Smooth muscle cell (in vitro differentiated cells): ENCODE results near the gene LSMEM2. TPM values are rescaled to one million over a fixed set of nuclear protein-coding genes. Genes with fewer than 3 reads are reported as not detected.

Experiments
- DNase-seq: peaks from one replicate; lab custom pipeline; 2025; ENCODE audit not compliant: unreplicated experiment; lab: John Stamatoyannopoulos, UW
- H2AFZ ChIP-seq: fragments of 200-600 bp; sonication (generic); 2 replicates; pipeline ENCODE4 v1.6.0; 2016; ENCODE audit warnings: antibody characterized with exemption, low read depth, mild to moderate bottlenecking
- H3F3A ChIP-seq: fragments of 200-600 bp; sonication (generic); 2 replicates; pipeline ENCODE4 v1.6.0; 2017; ENCODE audit warnings: antibody characterized with exemption, low read depth
- H3K27ac ChIP-seq: fragments of 200-600 bp; sonication (generic); 2 replicates; pipeline ENCODE4 v1.5.1; 2016; ENCODE audit warnings: low read depth, mild to moderate bottlenecking
- H3K27me3 ChIP-seq: fragments of 200-600 bp; sonication (generic); 2 replicates; pipeline ENCODE4 v1.6.1; 2016; ENCODE audit warnings: low read depth, mild to moderate bottlenecking
- H3K36me3 ChIP-seq: fragments of 200-600 bp; sonication (generic); 2 replicates; pipeline ENCODE4 v1.5.1; 2016; ENCODE audit warnings: low read depth
- H3K4me1 ChIP-seq: fragments of 200-600 bp; sonication (generic); 2 replicates; pipeline ENCODE4 v1.5.1; 2016; ENCODE audit warnings: low read depth
- H3K4me2 ChIP-seq: fragments of 200-600 bp; sonication (generic); 2 replicates; pipeline ENCODE4 v1.6.0; 2016; ENCODE audit warnings: mild to moderate bottlenecking
- H3K4me3 ChIP-seq: fragments of 200-600 bp; sonication (generic); 2 replicates; pipeline ENCODE4 v1.5.1; 2016; ENCODE audit warnings: mild to moderate bottlenecking
- H3K79me2 ChIP-seq: fragments of 200-600 bp; sonication (generic); 2 replicates; pipeline ENCODE4 v1.6.0; 2016; ENCODE audit warnings: low read depth, mild to moderate bottlenecking
- H3K9ac ChIP-seq: fragments of 200-600 bp; sonication (generic); 2 replicates; pipeline ENCODE4 v1.6.0; 2016; ENCODE audit warnings: low read depth
- H3K9me3 ChIP-seq: fragments of 200-600 bp; sonication (generic); replicated peaks from 2 replicates; pipeline ENCODE4 v1.5.1; 2016; ENCODE audit warnings: low read depth
- H4K20me1 ChIP-seq: fragments of 200-600 bp; sonication (generic); 2 replicates; pipeline ENCODE4 v1.6.0; 2016; ENCODE audit warnings: low read depth
- CTCF ChIP-seq: fragments of 200-600 bp; sonication (generic); IDR thresholded peaks from 2 replicates; pipeline ENCODE4 v1.5.1; 2017; ENCODE audit warnings: borderline replicate concordance, mild to moderate bottlenecking, antibody characterized with exemption; ENCODE audit not compliant: insufficient read depth, poor library complexity, severe bottlenecking
- WGBS: methylation state at CpG from one replicate; pipeline ENCODE4 v1.1.7; 2016; ENCODE audit warnings: low lambda C conversion rate; 5-methylcytosine and 5-hydroxymethylcytosine counted together
- polyA plus RNA-seq: library from polyadenylated mRNA; unstranded; fragments of >200 nt; fragmentation: Nextera tagmentation; extraction: Ambion mirVana; gene quantifications from 2 replicates; pipeline ENCODE4 v1.2.1, GENCODE V29; 2016
- total RNA-seq: library from RNA; depleted of rRNA; stranded (reverse); fragments of >200 nt; gene quantifications from 2 replicates; pipeline ENCODE4 v1.2.3, GENCODE V29; 2014

The LSMEM2 gene
- total and polyA plus RNA-seq, 2 experiments from 2014 or later, result 0.09 TPM; not detected in 1

GRCh38 chr3:50293079-50293801, 14.4 kb downstream of the LSMEM2 start:
- H3F3A ChIP-seq, result no peaks in the 10 kb centered on the region
- peak overlapping the region; percentile 44 for H3K4me3 ChIP-seq
- H3K9ac ChIP-seq, result no peak overlapping the region
- H3K27me3 ChIP-seq, result no peaks in the 10 kb centered on the region
- 88% methylated on average over 12 of the region's 12 CpGs for WGBS
- DNase-seq, result no peak
- H3K4me2 ChIP-seq, result peak overlapping the region; percentile 82
- peak overlapping the region; percentile 10 for H3K27ac ChIP-seq
- peaks cover 11% of the 10 kb centered on the region for H3K79me2 ChIP-seq
- no peaks in the 10 kb centered on the region for H4K20me1 ChIP-seq
- no peak for TF ChIP-seq CTCF
- no peaks in the 10 kb centered on the region for H3K9me3 ChIP-seq
- H3K36me3 ChIP-seq, result no peaks in the 10 kb centered on the region
- no peak overlapping the region for H2AFZ ChIP-seq
- H3K4me1 ChIP-seq, result peaks cover 11% of the 10 kb centered on the region

GRCh38 chr3:50294089-50294488, 15.2 kb downstream of the LSMEM2 start:
- 93% methylated on average over 4 of the region's 4 CpGs for WGBS
- H3K9ac ChIP-seq, result no peak overlapping the region
- peaks cover 11% of the 10 kb centered on the region for H3K79me2 ChIP-seq
- H3K36me3 ChIP-seq, result no peaks in the 10 kb centered on the region
- no peak overlapping the region for H3K27ac ChIP-seq
- DNase-seq, result no peak
- no peaks in the 10 kb centered on the region for H3K27me3 ChIP-seq
- H3K9me3 ChIP-seq, result no peaks in the 10 kb centered on the region
- peaks cover 15% of the 10 kb centered on the region for H3K4me1 ChIP-seq
- H4K20me1 ChIP-seq, result no peaks in the 10 kb centered on the region
- no peak overlapping the region for H2AFZ ChIP-seq
- no peak for TF ChIP-seq CTCF
- H3K4me3 ChIP-seq, result no peak overlapping the region
- H3F3A ChIP-seq, result no peaks in the 10 kb centered on the region
- no peak overlapping the region for H3K4me2 ChIP-seq

GRCh38 chr3:50294492-50295403, 15.9 kb downstream of the LSMEM2 start:
- no peak for DNase-seq
- H3K4me2 ChIP-seq, result no peak overlapping the region
- H3K9ac ChIP-seq, result no peak overlapping the region
- H3K4me3 ChIP-seq, result no peak overlapping the region
- H3K27me3 ChIP-seq, result no peaks in the 10 kb centered on the region
- TF ChIP-seq CTCF, result no peak
- peaks cover 17% of the 10 kb centered on the region for H3K4me1 ChIP-seq
- WGBS, result 97% methylated on average over 22 of the region's 22 CpGs
- H3K9me3 ChIP-seq, result no peaks in the 10 kb centered on the region
- H2AFZ ChIP-seq, result no peak overlapping the region
- H4K20me1 ChIP-seq, result no peaks in the 10 kb centered on the region
- H3K36me3 ChIP-seq, result no peaks in the 10 kb centered on the region
- no peaks in the 10 kb centered on the region for H3F3A ChIP-seq
- no peak overlapping the region for H3K27ac ChIP-seq
- H3K79me2 ChIP-seq, result peaks cover 11% of the 10 kb centered on the region
